DND-41 (cell line): Measurements from ENCODE around the gene CNKSR2.

Source experiments
- ATAC-seq: fragments of 200-7000 bp; cut with Tn5 transposase; 3 replicates; pipeline ENCODE4 v1.9.1; 2021; ENCODE audit warnings: low read depth; ENCODE audit not compliant: insufficient read depth
- DNase-seq: peaks from one replicate; pipeline ENCODE4 v3.0.0-alpha.2; 2020
- H2AFZ ChIP-seq: 2 replicates; pipeline ENCODE4 v1.6.0; 2012; ENCODE audit warnings: low read depth, low read length
- H3K27ac ChIP-seq: 2 replicates; pipeline ENCODE4 v1.5.1; 2012; ENCODE audit warnings: low read length, inconsistent platforms
- H3K27me3 ChIP-seq: fragments of 200-600 bp; sonication (generic); 2 replicates; pipeline ENCODE4 v1.6.0; 2012; ENCODE audit warnings: low read length, mild to moderate bottlenecking, inconsistent platforms; ENCODE audit not compliant: insufficient read depth, poor library complexity
- H3K36me3 ChIP-seq: 2 replicates; pipeline ENCODE4 v1.5.1; 2012; ENCODE audit warnings: low read length, inconsistent platforms; ENCODE audit not compliant: insufficient read depth
- H3K4me1 ChIP-seq: 2 replicates; pipeline ENCODE4 v1.5.1; 2012; ENCODE audit warnings: mild to moderate bottlenecking, low read length; ENCODE audit not compliant: insufficient read depth
- H3K4me2 ChIP-seq: 2 replicates; pipeline ENCODE4 v1.6.0; 2012; ENCODE audit warnings: mild to moderate bottlenecking, moderate library complexity, low read length, inconsistent platforms; ENCODE audit not compliant: insufficient read depth
- H3K4me3 ChIP-seq, 2 experiments: fragments of 200-600 bp in 1 of 2; shearing (Covaris generic) in 1 of 2; 2 replicates each; pipeline ENCODE4 v1.5.1; 2012 to 2016; ENCODE audit warnings: inconsistent platforms in 2 of 2, low read length in 2 of 2, mild to moderate bottlenecking in 2 of 2, low read depth in 1 of 2, moderate library complexity in 1 of 2
- H3K79me2 ChIP-seq: 2 replicates; pipeline ENCODE4 v1.6.0; 2012; ENCODE audit warnings: low read length, inconsistent platforms; ENCODE audit not compliant: insufficient read depth
- H3K9ac ChIP-seq: 2 replicates; pipeline ENCODE4 v1.6.0; 2012; ENCODE audit warnings: low read depth, mild to moderate bottlenecking, inconsistent platforms, low read length, moderate library complexity
- H3K9me3 ChIP-seq: 2 replicates; pipeline ENCODE4 v1.5.1; 2012; ENCODE audit warnings: low read length, moderate library complexity, mild to moderate bottlenecking, inconsistent platforms; ENCODE audit not compliant: insufficient read depth, severe bottlenecking
- H4K20me1 ChIP-seq: 2 replicates; pipeline ENCODE4 v1.6.0; 2012; ENCODE audit warnings: low read length; ENCODE audit not compliant: insufficient read depth
- EZH2 ChIP-seq: IDR thresholded peaks from 3 replicates; pipeline ENCODE4 v1.6.1; 2012; ENCODE audit warnings: borderline replicate concordance, low read depth, mild to moderate bottlenecking, moderate library complexity, low read length, inconsistent platforms; ENCODE audit not compliant: severe bottlenecking
- TF ChIP-seq, protein P1 (sequence below): IDR thresholded peaks from 2 replicates; pipeline ENCODE4 v1.5.1; 2012; ENCODE audit warnings: borderline replicate concordance, low read length, moderate library complexity, mild to moderate bottlenecking; ENCODE audit not compliant: poor library complexity, severe bottlenecking; ENCODE audit errors: extremely low read depth

Gene CNKSR2

DNA sequence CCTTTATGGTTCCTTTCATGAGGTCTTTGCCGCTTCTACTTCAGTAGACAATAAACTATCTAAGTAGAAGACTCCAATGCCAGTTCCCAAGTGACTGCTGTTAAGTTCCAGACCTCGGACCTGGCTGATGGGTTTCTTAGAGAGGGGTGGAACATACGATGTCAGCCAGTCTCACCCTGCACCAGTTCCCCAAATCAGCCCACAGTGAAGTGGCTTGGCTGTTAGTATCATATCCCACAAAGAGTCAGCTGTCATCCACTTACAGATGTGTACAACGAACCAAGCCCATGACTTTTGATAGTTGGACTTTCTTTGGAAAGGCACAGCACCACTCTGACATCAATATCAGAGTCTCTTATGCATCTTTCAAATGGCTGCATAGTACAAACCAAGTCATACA is 292.0 kb downstream of the CNKSR2 start:
- no peaks in the 10 kb centered on the region for H3K79me2 ChIP-seq
- H3K27me3 ChIP-seq, result no peaks in the 10 kb centered on the region
- no peaks in the 10 kb centered on the region for H3K9me3 ChIP-seq
- no peaks in the 10 kb centered on the region for H3K36me3 ChIP-seq
- TF ChIP-seq, protein P1, sequence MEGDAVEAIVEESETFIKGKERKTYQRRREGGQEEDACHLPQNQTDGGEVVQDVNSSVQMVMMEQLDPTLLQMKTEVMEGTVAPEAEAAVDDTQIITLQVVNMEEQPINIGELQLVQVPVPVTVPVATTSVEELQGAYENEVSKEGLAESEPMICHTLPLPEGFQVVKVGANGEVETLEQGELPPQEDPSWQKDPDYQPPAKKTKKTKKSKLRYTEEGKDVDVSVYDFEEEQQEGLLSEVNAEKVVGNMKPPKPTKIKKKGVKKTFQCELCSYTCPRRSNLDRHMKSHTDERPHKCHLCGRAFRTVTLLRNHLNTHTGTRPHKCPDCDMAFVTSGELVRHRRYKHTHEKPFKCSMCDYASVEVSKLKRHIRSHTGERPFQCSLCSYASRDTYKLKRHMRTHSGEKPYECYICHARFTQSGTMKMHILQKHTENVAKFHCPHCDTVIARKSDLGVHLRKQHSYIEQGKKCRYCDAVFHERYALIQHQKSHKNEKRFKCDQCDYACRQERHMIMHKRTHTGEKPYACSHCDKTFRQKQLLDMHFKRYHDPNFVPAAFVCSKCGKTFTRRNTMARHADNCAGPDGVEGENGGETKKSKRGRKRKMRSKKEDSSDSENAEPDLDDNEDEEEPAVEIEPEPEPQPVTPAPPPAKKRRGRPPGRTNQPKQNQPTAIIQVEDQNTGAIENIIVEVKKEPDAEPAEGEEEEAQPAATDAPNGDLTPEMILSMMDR, result no peak
- no peak for TF ChIP-seq EZH2
- no peaks in the 10 kb centered on the region for H4K20me1 ChIP-seq
- H2AFZ ChIP-seq, result no peak overlapping the region
- no peak overlapping the region for H3K4me2 ChIP-seq
- no peak overlapping the region for H3K4me3 ChIP-seq
- H3K27ac ChIP-seq, result no peak overlapping the region
- no peak overlapping the region for H3K9ac ChIP-seq
- DNase-seq (no peak), ATAC-seq (no peak)
- H3K4me1 ChIP-seq, result no peaks in the 10 kb centered on the region

DNA sequence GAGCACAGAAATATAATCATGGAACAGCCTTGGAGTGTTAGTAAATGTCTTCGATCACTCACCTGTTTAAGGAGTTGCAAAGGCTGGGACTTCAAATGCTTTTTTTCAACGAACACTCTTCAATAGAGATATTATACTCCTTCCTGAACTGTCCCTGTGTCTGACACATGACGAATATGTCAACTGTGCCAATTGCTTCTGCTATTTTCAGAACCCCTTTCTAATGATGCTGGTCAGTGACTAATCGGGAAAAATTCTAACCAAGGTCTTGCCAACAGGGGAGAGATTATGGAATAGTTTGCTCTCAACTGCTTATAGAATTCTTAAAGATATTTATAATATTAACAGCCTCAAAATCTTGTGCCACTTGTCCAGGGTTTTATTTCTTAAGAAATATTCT is 292.5 kb downstream of the CNKSR2 start:
- Histone ChIP-seq H3K27me3 (no peaks in the 10 kb centered on the region), H3K4me2 (no peak overlapping the region), H3K9me3 (no peaks in the 10 kb centered on the region), H3K4me1 (no peaks in the 10 kb centered on the region), H3K79me2 (no peaks in the 10 kb centered on the region), H3K9ac (no peak overlapping the region), H4K20me1 (no peaks in the 10 kb centered on the region), H3K36me3 (no peaks in the 10 kb centered on the region), H3K4me3 (no peak overlapping the region), H3K27ac (no peak overlapping the region), H2AFZ (no peak overlapping the region)
- no peak for ATAC-seq
- TF ChIP-seq, protein P1, result no peak
- TF ChIP-seq EZH2, result no peak
- DNase-seq, result no peak

DNA sequence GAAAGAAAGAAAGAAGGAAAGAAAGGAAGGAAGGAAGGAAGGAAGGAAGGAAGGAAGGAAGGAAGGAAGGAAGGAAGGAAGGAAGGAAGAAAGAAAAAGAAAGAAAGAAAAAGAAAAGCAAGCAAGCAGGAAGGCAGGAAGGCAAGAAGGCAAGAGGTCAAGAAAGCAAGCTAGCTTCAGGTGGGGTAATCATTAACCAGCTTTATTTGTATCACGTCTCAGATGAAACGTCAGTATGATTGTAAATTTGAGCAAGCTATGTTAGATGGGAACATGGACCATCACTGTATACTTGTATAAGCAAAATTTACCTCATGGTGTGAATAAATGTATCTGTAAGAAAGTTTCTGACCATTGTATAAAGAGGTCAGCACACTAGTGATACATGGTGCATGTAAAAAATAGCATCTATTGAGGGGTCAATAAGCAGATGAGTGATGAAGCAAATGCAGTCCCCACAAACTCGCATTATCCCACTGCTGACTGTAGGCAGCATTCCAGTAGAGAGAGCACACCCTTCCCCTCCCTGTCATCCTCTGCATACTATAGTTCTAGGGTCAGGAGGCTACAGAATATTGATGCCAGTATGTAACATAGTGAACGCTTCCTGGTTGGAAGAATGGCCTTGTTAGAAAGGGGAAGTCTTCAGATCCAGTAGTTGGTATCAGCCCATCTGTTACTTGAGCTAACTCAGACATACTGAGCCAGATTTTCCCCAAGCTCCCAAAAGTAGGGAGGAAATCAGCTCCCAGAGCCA is 300.4 kb downstream of the CNKSR2 start:
- H3K9ac ChIP-seq, result no peak overlapping the region
- H3K27ac ChIP-seq, result no peak overlapping the region
- no peak overlapping the region for H3K4me2 ChIP-seq
- H3K4me1 ChIP-seq, result no peaks in the 10 kb centered on the region
- H3K79me2 ChIP-seq, result no peaks in the 10 kb centered on the region
- H3K9me3 ChIP-seq, result no peaks in the 10 kb centered on the region
- TF ChIP-seq, protein P1, result no peak
- no peak for TF ChIP-seq EZH2
- ATAC-seq (no peak), DNase-seq (no peak)
- no peaks in the 10 kb centered on the region for H3K27me3 ChIP-seq
- no peak overlapping the region for H2AFZ ChIP-seq
- no peaks in the 10 kb centered on the region for H4K20me1 ChIP-seq
- no peaks in the 10 kb centered on the region for H3K36me3 ChIP-seq
- no peak overlapping the region for H3K4me3 ChIP-seq

DNA sequence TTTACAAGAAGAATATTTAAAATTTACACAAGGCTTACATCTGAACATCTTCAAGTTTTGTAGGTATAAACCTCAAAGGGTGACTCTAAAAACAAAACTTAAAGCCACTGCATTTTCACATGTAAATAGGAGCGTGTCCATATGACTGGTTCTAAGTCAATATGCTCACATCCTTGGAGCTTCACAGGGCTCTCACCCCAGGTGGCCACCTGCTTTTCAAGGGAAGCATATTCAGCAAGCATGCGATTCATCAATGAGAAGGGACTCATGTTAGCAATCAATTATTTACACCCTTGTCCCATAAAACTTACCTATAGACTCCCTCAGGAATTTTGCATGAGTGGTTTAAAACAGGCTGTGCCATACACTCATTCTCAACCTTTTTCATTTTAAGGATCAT is 301.7 kb downstream of the CNKSR2 start:
- H3K36me3 ChIP-seq, result no peaks in the 10 kb centered on the region
- no peak for TF ChIP-seq EZH2
- TF ChIP-seq, protein P1, result no peak

More for the DNA sequence above, 301.7 kb downstream of the CNKSR2 start:
- Histone ChIP-seq H3K27ac (no peak overlapping the region), H3K9ac (no peak overlapping the region), H3K27me3 (no peaks in the 10 kb centered on the region), H2AFZ (no peak overlapping the region), H3K4me1 (no peaks in the 10 kb centered on the region), H3K9me3 (no peaks in the 10 kb centered on the region), H3K79me2 (no peaks in the 10 kb centered on the region), H3K4me2 (no peak overlapping the region), H3K4me3 (no peak overlapping the region), H4K20me1 (no peaks in the 10 kb centered on the region)
- ATAC-seq, result no peak
- no peak for DNase-seq
